Astrocyte (in vitro differentiated cells and primary cell): Measurements from ENCODE around the gene FILIP1L.

Source experiments
- EZH2 ChIP-seq: IDR thresholded peaks from 2 replicates; pipeline ENCODE4 v1.6.1; 2012; ENCODE audit warnings: mild to moderate bottlenecking, low read length, inconsistent platforms; ENCODE audit not compliant: insufficient read depth
- TF ChIP-seq, protein P1 (sequence below): IDR thresholded peaks from 2 replicates; pipeline ENCODE4 v1.5.1; 2011; ENCODE audit warnings: low read depth, mild to moderate bottlenecking, inconsistent platforms, low read length, moderate library complexity; ENCODE audit not compliant: insufficient read depth

DNA sequence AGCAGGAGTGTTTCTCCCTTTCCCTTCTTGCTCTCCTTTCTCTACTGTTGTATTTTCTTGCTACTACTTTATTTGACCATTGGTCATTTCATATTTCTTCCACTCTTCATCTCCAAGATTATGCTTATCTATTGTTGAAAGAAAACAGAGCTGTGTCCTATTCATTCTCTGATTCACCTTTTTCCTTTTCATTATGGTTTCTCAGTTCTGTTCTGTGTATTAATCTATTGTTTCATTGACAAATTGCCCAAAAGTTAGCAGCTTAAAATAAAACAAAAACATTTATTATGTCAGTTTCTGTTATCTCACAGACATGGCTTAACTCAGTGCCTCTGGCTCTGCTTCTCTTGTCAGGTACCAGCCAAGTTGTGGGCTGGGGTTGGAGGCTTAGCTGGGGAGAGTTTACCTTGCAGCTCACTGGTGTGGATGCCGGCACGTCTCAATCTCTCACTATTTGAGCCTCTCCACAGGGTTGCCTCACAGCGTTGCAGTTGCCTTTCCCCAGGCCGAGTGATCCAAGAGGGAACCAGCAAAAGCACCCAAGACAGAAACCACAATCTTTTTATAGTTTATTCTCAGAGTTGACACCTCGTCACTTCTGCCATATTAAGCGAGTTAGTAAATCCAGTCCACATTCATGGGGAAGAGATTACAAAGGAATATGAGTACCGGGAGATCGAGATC lies 36.9 kb upstream of the FILIP1L start:
- TF ChIP-seq, protein P1, sequence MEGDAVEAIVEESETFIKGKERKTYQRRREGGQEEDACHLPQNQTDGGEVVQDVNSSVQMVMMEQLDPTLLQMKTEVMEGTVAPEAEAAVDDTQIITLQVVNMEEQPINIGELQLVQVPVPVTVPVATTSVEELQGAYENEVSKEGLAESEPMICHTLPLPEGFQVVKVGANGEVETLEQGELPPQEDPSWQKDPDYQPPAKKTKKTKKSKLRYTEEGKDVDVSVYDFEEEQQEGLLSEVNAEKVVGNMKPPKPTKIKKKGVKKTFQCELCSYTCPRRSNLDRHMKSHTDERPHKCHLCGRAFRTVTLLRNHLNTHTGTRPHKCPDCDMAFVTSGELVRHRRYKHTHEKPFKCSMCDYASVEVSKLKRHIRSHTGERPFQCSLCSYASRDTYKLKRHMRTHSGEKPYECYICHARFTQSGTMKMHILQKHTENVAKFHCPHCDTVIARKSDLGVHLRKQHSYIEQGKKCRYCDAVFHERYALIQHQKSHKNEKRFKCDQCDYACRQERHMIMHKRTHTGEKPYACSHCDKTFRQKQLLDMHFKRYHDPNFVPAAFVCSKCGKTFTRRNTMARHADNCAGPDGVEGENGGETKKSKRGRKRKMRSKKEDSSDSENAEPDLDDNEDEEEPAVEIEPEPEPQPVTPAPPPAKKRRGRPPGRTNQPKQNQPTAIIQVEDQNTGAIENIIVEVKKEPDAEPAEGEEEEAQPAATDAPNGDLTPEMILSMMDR, result no peak
- TF ChIP-seq EZH2, result no peak
